ENCODE measurements around the gene FRMD4A. TPM values are rescaled to one million over a fixed set of nuclear protein-coding genes. Genes with fewer than 3 reads are reported as not detected.
"Not testable (repeated sequence)": the region's sequence is repeated elsewhere in the genome, so short reads cannot be mapped to it uniquely, and the experiment has no call there.

The FRMD4A gene
- total RNA-seq, 6 donors from 2014 or later: 22.3 to 114 (median 52.3) TPM

DNA sequence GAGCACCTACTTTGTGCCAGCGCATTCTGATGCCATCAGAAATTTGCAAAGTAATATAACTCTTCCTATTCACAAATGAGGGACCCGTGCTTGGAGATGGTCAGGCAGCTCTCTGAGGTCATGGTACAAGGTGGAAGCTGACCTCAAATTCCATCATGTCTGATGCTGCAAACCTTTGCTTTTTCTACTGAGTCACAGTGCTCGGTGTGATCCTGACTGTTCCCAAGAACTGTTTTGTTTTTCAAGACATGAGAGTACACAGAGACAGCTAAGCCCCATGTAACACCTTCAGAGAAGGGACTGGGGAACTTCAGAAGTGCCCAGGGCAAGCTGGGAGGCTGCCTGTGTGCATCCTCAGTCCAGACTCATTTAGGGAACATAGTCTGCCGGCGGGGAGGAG, 111.3 kb downstream of the FRMD4A start:
- no peak for TF ChIP-seq POLR2A (IDR thresholded peaks at IDR 0.05)
- no peak for TF ChIP-seq EP300 (IDR thresholded peaks at IDR 0.05)
- TF ChIP-seq POLR2AphosphoS5 (IDR thresholded peaks at IDR 0.05): no peak
- TF ChIP-seq, protein P1, sequence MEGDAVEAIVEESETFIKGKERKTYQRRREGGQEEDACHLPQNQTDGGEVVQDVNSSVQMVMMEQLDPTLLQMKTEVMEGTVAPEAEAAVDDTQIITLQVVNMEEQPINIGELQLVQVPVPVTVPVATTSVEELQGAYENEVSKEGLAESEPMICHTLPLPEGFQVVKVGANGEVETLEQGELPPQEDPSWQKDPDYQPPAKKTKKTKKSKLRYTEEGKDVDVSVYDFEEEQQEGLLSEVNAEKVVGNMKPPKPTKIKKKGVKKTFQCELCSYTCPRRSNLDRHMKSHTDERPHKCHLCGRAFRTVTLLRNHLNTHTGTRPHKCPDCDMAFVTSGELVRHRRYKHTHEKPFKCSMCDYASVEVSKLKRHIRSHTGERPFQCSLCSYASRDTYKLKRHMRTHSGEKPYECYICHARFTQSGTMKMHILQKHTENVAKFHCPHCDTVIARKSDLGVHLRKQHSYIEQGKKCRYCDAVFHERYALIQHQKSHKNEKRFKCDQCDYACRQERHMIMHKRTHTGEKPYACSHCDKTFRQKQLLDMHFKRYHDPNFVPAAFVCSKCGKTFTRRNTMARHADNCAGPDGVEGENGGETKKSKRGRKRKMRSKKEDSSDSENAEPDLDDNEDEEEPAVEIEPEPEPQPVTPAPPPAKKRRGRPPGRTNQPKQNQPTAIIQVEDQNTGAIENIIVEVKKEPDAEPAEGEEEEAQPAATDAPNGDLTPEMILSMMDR (IDR thresholded peaks at IDR 0.05): no peak
- no peak overlapping the region for H3K4me3 ChIP-seq

DNA sequence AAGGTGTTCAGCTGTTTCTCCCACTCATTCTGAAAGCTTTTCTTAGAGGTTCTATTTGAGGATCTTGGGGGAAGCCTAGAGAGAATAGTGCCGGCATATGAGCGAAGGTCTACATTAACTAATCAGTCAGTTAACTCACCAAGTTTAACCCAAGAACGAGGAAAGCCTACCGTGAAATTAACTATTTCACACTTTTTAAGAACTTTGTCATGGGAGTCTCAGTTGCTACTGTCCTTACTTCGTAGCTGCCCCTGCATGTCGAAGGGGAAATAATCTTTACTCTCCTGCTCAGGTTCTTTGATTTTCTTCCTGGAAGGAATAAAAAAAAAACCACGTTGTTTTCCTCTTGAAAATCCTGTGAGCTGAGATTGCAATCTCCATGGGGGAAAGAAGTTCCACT, 115.1 kb downstream of the FRMD4A start:
- no peak for DNase-seq
- Histone ChIP-seq H3K9me3 (no peaks in the 10 kb centered on the region), H3K36me3 (no peaks in the 10 kb centered on the region), H3K27ac (no peak overlapping the region), H3K27me3 (no peaks in the 10 kb centered on the region), H3K4me1 (no peaks in the 10 kb centered on the region), H3K4me3 (no peak overlapping the region)
- WGBS, 2 donors: 82 to 84% methylated on average over 7 of the region's 7 CpGs
- ATAC-seq (ENCODE audit: low FRiP score in 2 of 2): no peak
- no peak for TF ChIP-seq POLR2AphosphoS5 (IDR thresholded peaks at IDR 0.05)
- TF ChIP-seq EP300 (IDR thresholded peaks at IDR 0.05): no peak
- no peak for TF ChIP-seq POLR2A (IDR thresholded peaks at IDR 0.05)
- TF ChIP-seq, protein P1 (IDR thresholded peaks at IDR 0.05): no peak

More for the DNA sequence above, 111.3 kb downstream of the FRMD4A start:
- Histone ChIP-seq H3K36me3 (no peaks in the 10 kb centered on the region), H3K27ac (no peak overlapping the region), H3K27me3 (no peaks in the 10 kb centered on the region), H3K4me1 (no peaks in the 10 kb centered on the region), H3K9me3 (no peaks in the 10 kb centered on the region)
- DNase-seq (no peak), ATAC-seq (ENCODE audit: low FRiP score in 2 of 2) (no peak)
- WGBS, 2 donors: 88% methylated on average over 4 to 5 of the region's 5 CpGs

DNA sequence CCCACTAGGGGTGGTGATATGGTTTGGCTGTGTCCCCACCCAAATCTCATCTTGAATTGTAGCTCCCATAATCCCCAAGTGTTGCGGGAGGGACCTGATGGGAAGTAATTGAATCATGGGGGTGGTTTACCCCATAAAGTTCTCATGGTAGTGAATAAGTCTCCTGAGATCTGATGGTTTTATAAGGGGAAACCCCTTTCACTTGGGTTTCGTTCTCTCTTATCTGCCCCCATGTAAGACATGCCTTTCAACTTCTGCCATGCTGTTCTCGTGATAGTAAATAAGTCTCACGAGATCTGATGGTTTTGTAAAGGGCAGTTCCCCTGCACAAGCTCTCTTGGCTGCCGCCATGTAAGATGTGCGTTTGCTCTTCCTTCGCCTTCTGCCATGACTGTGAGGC, 117.0 kb downstream of the FRMD4A start:
- DNase-seq; H3K4me1 ChIP-seq; H3K27me3 ChIP-seq; H3K9me3 ChIP-seq; H3K27ac ChIP-seq; ATAC-seq (ENCODE audit: low FRiP score in 2 of 2); H3K4me3 ChIP-seq; H3K36me3 ChIP-seq: not testable (repeated sequence)
- WGBS, 2 donors: 77% methylated on average over 7 of the region's 7 CpGs

DNA sequence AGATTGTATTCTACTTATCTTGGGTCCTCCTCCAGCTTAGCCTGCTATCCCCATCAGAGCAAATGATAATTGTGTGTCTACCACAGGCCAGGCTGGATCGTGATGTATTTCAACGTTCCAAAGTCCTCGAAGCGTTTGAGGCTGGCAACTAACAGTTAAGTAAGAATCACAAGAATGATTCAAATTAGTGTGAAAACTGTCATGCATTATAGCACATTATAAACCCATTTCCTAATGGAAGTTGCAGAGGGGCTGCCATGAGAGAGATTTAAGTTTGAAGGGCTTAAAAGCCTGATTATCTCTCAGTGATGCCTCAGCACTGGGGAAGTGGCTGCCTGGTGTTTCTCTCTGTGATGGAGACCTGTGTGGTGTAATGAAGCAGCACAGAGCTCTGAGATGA, 119.1 kb downstream of the FRMD4A start:
- H3K27me3 ChIP-seq: no peaks in the 10 kb centered on the region

DNA sequence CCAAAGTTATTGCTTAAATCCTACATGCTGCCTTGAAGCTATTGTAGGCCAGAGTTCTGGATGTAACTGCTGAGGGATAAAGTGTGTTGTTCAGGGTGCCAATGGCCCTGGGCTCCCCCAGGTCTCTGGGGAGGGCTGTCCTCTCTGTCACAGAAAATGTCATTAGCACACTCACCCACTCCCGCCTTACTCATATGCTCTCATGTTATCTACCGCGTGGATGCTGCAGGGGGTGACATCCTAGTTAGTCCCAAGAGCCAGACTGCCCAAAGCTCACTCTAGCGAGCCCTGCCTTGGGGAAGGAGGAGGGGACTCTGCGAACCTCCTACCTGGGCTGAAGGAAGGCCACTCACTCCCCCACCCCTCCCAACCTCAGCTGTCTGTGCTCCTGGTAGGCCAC, 122.5 kb downstream of the FRMD4A start:
- DNase-seq (no peak), ATAC-seq (ENCODE audit: low FRiP score in 2 of 2) (no peak)
- Histone ChIP-seq H3K36me3 (no peaks in the 10 kb centered on the region), H3K9me3 (no peaks in the 10 kb centered on the region), H3K4me1 (no peaks in the 10 kb centered on the region), H3K4me3 (no peak overlapping the region), H3K27ac (no peak overlapping the region), H3K27me3 (no peaks in the 10 kb centered on the region)
- TF ChIP-seq POLR2AphosphoS5 (IDR thresholded peaks at IDR 0.05): no peak
- TF ChIP-seq, protein P1 (IDR thresholded peaks at IDR 0.05): no peak
- 96% methylated on average over 5 of the region's 5 CpGs; no CpG with 5 or more reads in 1 of the 2 donors for WGBS, 2 donors

More for the DNA sequence above, 119.1 kb downstream of the FRMD4A start:
- WGBS, 2 donors: 53 to 62% methylated on average over 4 of the region's 4 CpGs
- ATAC-seq (ENCODE audit: low FRiP score in 2 of 2) (no peak), DNase-seq (no peak)
- Histone ChIP-seq H3K9me3 (no peaks in the 10 kb centered on the region), H3K4me3 (no peak overlapping the region), H3K27ac (no peak overlapping the region), H3K4me1 (no peaks in the 10 kb centered on the region), H3K36me3 (no peaks in the 10 kb centered on the region)
- TF ChIP-seq POLR2A (IDR thresholded peaks at IDR 0.05) (no peak), EP300 (IDR thresholded peaks at IDR 0.05) (no peak), POLR2AphosphoS5 (IDR thresholded peaks at IDR 0.05) (no peak)
- TF ChIP-seq, protein P1 (IDR thresholded peaks at IDR 0.05): no peak

Data from upper lobe of left lung (tissue), 6 donors.